CD1c-positive myeloid dendritic cell (primary cell): ENCODE results near the gene ACOT8.

Experiments
- DNase-seq: peaks from one replicate; pipeline ENCODE4 v3.0.0-alpha.2; 2016; ENCODE audit errors: extremely low spot score

ACOT8 gene

GRCh38 chr20:45796337-45797065 lies 60.7 kb downstream of the ACOT8 start:
- DNase-seq: no peak

GRCh38 chr20:45792317-45793118 lies 64.7 kb downstream of the ACOT8 start:
- DNase-seq: peak; percentile 86
